Mesodermal cell (in vitro differentiated cells): ENCODE data around the gene EIF5.

Experiments
- H3K27ac ChIP-seq: 2 replicates; pipeline ENCODE4 v1.7.0; 2013; ENCODE audit warnings: mild to moderate bottlenecking, low read depth, low read length, moderate library complexity; ENCODE audit not compliant: severe bottlenecking
- H3K36me3 ChIP-seq: 2 replicates; pipeline ENCODE4 v1.7.1; 2013; ENCODE audit warnings: mild to moderate bottlenecking, low read length, moderate library complexity; ENCODE audit not compliant: control insufficient read depth, insufficient read depth
- H3K4me1 ChIP-seq: one replicate; pipeline ENCODE4 v1.7.1; 2013; ENCODE audit warnings: mild to moderate bottlenecking, low read length; ENCODE audit not compliant: insufficient read depth, control insufficient read depth, poor library complexity, severe bottlenecking
- H3K4me3 ChIP-seq: 2 replicates; pipeline ENCODE4 v1.7.0; 2013; ENCODE audit warnings: low read length, control low read depth, mild to moderate bottlenecking; ENCODE audit not compliant: insufficient read depth, poor library complexity, severe bottlenecking; ENCODE audit errors: extremely low read depth
- H3K9me3 ChIP-seq: 2 replicates; pipeline ENCODE4 v1.7.1; 2013; ENCODE audit warnings: mild to moderate bottlenecking, low read length, moderate library complexity; ENCODE audit not compliant: control insufficient read depth
- WGBS, 2 experiments: methylation state at CpG; one replicate each; pipeline ENCODE4 v1.1.5; 2013; ENCODE audit warnings: missing lambda C conversion rate in 2 of 2; ENCODE audit not compliant: insufficient coverage in 2 of 2; 5-methylcytosine and 5-hydroxymethylcytosine counted together

Gene EIF5

GRCh38 chr14:103319422-103319821 is 14.6 kb upstream of the EIF5 start:
- no peaks in the 10 kb centered on the region for H3K9me3 ChIP-seq
- no peak overlapping the region for H3K27ac ChIP-seq
- no peaks in the 10 kb centered on the region for H3K36me3 ChIP-seq
- H3K4me3 ChIP-seq = no peak overlapping the region
- 92 to 100% methylated on average over 6 of the region's 7 CpGs for WGBS, 2 experiments
- no peaks in the 10 kb centered on the region for H3K4me1 ChIP-seq

- no peaks in the 10 kb centered on the region for H3K36me3 ChIP-seq
- H3K4me3 ChIP-seq = no peak overlapping the region
- no peaks in the 10 kb centered on the region for H3K9me3 ChIP-seq
- no peak overlapping the region for H3K27ac ChIP-seq
- H3K4me1 ChIP-seq = no peaks in the 10 kb centered on the region
- 93 to 94% methylated on average over 2 to 3 of the region's 3 CpGs for WGBS, 2 experiments
Observed at GRCh38 chr14:103326078-103326477, 8.0 kb upstream of the EIF5 start.

- WGBS, 2 experiments = 90 to 92% methylated on average over 2 of the region's 5 CpGs
- Histone ChIP-seq H3K36me3 (no peaks in the 10 kb centered on the region), H3K27ac (no peak overlapping the region), H3K4me3 (no peak overlapping the region), H3K9me3 (no peaks in the 10 kb centered on the region), H3K4me1 (peaks cover 5% of the 10 kb centered on the region)
Observed at GRCh38 chr14:103328941-103329340, 5.1 kb upstream of the EIF5 start.

- no peak overlapping the region for H3K27ac ChIP-seq
- no peaks in the 10 kb centered on the region for H3K9me3 ChIP-seq
- no peak overlapping the region for H3K4me3 ChIP-seq
- no peaks in the 10 kb centered on the region for H3K36me3 ChIP-seq
- 87 to 93% methylated on average over 9 to 11 of the region's 14 CpGs for WGBS, 2 experiments
- H3K4me1 ChIP-seq = peaks cover 5% of the 10 kb centered on the region
Observed at GRCh38 chr14:103329401-103330347, 4.4 kb upstream of the EIF5 start.

- Histone ChIP-seq H3K9me3 (no peaks in the 10 kb centered on the region), H3K27ac (no peak overlapping the region), H3K36me3 (peaks cover 8% of the 10 kb centered on the region), H3K4me1 (peaks cover 6% of the 10 kb centered on the region), H3K4me3 (no peak overlapping the region)
- WGBS, 2 experiments = 80 to 100% methylated on average over 1 to 2 of the region's 2 CpGs
Observed at GRCh38 chr14:103330536-103330935, 3.5 kb upstream of the EIF5 start.

- Histone ChIP-seq H3K27ac (no peak overlapping the region), H3K4me3 (peak overlapping the region; percentile 83)
- 71 to 94% methylated on average over 4 to 7 of the region's 9 CpGs for WGBS, 2 experiments
Observed at GRCh38 chr14:103332143-103332919, 1.7 kb upstream of the EIF5 start.

GRCh38 chr14:103334644-103335622 is 896 bp downstream of the EIF5 start:
- Histone ChIP-seq H3K4me3 (peak overlapping the region; percentile 83), H3K27ac (peak overlapping the region; percentile 98), H3K36me3 (peaks cover 52% of the 10 kb centered on the region), H3K9me3 (no peaks in the 10 kb centered on the region), H3K4me1 (peaks cover 10% of the 10 kb centered on the region)
- WGBS, 2 experiments = 2% methylated on average over 63 to 76 of the region's 97 CpGs

More at GRCh38 chr14:103332143-103332919, 1.7 kb upstream of the EIF5 start:
- Histone ChIP-seq H3K4me1 (peaks cover 10% of the 10 kb centered on the region), H3K9me3 (no peaks in the 10 kb centered on the region), H3K36me3 (peaks cover 26% of the 10 kb centered on the region)

GRCh38 chr14:103336191-103336590 is 2.2 kb downstream of the EIF5 start:
- Histone ChIP-seq H3K4me1 (peaks cover 10% of the 10 kb centered on the region), H3K9me3 (no peaks in the 10 kb centered on the region), H3K27ac (no peak overlapping the region), H3K36me3 (peaks cover 65% of the 10 kb centered on the region), H3K4me3 (peak overlapping the region; percentile 83)
- WGBS, 2 experiments = 95% methylated on average over 12 to 13 of the region's 14 CpGs

GRCh38 chr14:103337794-103338193 is 3.8 kb downstream of the EIF5 start:
- 94 to 100% methylated on average over 1 to 3 of the region's 3 CpGs for WGBS, 2 experiments
- no peak overlapping the region for H3K27ac ChIP-seq
- no peak overlapping the region for H3K4me3 ChIP-seq
- H3K9me3 ChIP-seq = no peaks in the 10 kb centered on the region
- peaks cover 5% of the 10 kb centered on the region for H3K4me1 ChIP-seq
- peaks cover 81% of the 10 kb centered on the region for H3K36me3 ChIP-seq

GRCh38 chr14:103339561-103339960 is 5.5 kb downstream of the EIF5 start:
- Histone ChIP-seq H3K4me1 (peaks cover 5% of the 10 kb centered on the region), H3K27ac (no peak overlapping the region), H3K36me3 (peaks cover 99% of the 10 kb centered on the region), H3K4me3 (no peak overlapping the region), H3K9me3 (no peaks in the 10 kb centered on the region)
- 94 to 100% methylated on average over 3 to 4 of the region's 6 CpGs for WGBS, 2 experiments
